GM12864 (cell line): ENCODE results near the gene CHPT1.
"Not testable (repeated sequence)": the region's sequence is repeated elsewhere in the genome, so short reads cannot be mapped to it uniquely, and the experiment has no call there.

Experiments
- DNase-seq: peaks from one replicate; pipeline ENCODE4 v3.0.0-alpha.2; 2011; ENCODE audit warnings: low read depth
- H3K4me3 ChIP-seq: 2 replicates; pipeline ENCODE4 v1.5.1; 2011; ENCODE audit warnings: mild to moderate bottlenecking, low read depth, low read length, control low read depth
- TF ChIP-seq, protein P1 (sequence below): IDR thresholded peaks from 2 replicates; pipeline ENCODE4 v1.5.1; 2011; ENCODE audit warnings: low read depth, mild to moderate bottlenecking, moderate library complexity, low read length, control low read depth, inconsistent platforms; ENCODE audit errors: missing control alignments

Gene CHPT1

DNA sequence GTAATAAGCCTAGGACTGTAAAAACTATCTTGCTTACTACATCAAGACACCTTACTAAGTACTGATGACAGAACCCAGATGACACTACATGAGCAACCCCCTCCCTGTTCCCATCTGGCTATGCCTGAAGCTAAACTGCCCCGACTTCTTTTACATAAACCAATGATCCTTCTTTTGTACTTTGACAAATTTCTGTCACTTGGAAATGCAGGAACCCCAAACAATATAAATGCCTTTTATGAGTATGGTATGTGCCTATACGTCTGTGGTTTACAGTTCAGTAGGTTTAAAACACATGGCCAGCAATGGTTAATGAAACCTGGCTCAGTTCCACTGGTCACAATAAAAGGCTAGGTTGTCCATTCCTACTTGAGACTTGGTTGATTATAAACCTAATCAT is 35.7 kb downstream of the CHPT1 start:
- no peak for DNase-seq
- H3K4me3 ChIP-seq, result no peak overlapping the region
- TF ChIP-seq, protein P1, sequence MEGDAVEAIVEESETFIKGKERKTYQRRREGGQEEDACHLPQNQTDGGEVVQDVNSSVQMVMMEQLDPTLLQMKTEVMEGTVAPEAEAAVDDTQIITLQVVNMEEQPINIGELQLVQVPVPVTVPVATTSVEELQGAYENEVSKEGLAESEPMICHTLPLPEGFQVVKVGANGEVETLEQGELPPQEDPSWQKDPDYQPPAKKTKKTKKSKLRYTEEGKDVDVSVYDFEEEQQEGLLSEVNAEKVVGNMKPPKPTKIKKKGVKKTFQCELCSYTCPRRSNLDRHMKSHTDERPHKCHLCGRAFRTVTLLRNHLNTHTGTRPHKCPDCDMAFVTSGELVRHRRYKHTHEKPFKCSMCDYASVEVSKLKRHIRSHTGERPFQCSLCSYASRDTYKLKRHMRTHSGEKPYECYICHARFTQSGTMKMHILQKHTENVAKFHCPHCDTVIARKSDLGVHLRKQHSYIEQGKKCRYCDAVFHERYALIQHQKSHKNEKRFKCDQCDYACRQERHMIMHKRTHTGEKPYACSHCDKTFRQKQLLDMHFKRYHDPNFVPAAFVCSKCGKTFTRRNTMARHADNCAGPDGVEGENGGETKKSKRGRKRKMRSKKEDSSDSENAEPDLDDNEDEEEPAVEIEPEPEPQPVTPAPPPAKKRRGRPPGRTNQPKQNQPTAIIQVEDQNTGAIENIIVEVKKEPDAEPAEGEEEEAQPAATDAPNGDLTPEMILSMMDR, result no peak

DNA sequence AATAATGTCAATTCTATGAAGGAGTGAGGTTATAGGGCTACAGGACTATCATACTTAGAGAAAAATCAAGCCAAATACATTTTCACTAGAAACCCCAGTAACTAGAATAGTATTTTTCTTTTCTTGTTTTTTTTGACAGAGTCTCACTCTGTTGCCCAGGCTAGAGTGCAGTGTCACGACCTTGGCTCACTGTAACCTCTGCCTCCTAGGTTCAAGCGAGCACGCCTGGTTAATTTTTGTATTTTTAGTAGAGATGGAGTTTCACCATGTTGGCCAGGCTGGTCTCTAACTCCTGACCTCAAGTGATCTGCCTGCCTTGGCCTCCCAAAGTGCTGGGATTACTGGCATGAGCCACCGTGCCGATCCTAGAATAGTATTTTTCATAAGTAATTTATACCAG is 37.0 kb downstream of the CHPT1 start:
- DNase-seq, result not testable (repeated sequence)

DNA sequence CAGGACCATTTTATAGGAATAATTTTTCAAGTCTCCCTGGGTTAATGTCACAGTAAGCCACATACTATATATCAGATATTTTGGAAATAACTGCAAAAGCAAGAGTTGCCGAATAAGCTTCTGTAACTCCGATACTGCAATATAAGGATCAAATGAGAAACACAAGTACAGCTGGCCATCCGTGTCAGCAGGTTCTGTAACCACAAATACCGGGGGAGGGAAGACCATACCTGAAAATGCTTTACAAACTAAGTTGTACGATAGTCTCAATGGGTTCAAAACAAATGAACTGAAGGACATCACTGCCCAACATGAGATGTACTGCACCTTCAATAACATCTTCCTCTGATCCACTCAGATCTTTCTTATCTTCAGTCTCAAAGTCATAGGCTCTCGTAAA is 40.0 kb downstream of the CHPT1 start:
- H3K4me3 ChIP-seq, result no peak overlapping the region
- TF ChIP-seq, protein P1, result no peak
- no peak for DNase-seq

More for the DNA sequence above, 37.0 kb downstream of the CHPT1 start:
- not testable (repeated sequence) for H3K4me3 ChIP-seq

DNA sequence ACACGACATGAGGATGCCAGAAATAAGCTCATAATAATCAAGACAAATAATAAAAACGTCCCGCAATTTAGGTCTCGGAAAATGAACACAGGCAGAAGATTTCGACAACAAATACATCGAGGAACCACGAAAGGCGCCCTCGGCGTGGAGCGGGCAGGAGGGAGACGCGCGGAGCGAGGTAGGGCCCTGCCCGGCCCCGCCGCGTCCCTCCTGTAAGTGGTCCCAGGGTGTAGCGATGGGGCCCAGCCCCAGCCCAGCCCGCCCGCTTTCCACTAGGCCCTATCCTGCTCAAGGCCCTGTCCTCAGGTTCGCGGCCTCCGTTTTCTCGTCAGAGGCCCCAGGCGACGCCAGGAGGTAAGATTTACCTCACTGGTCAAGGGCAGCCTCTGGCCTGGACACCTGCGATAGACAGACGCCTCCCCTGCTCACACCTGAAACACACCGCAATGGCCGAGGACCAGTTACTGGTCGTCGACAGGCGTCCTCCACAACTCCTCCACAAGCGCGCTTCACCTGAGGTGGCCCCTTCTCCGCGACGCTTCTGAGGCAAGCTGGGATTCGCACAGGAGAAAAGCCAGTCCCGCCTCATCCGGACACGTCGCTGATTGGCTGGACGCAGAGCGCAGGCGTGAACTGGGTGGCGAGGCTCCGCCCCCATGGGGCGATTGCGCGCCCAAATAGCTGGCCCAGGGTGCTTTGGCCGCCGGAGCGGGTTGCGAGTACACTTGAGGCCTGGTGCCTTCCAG is 41.7 kb downstream of the CHPT1 start, which contains the start of gene SYCP3:
TSS of gene SYCP3 (minus strand) at position 543 of the 746 bp plus-strand sequence. CDS start 1,527 bp downstream, outside the sequence.
- TF ChIP-seq, protein P1, result no peak
- DNase-seq, result no peak
- no peak within 1 kb of the TSS for H3K4me3 ChIP-seq

DNA sequence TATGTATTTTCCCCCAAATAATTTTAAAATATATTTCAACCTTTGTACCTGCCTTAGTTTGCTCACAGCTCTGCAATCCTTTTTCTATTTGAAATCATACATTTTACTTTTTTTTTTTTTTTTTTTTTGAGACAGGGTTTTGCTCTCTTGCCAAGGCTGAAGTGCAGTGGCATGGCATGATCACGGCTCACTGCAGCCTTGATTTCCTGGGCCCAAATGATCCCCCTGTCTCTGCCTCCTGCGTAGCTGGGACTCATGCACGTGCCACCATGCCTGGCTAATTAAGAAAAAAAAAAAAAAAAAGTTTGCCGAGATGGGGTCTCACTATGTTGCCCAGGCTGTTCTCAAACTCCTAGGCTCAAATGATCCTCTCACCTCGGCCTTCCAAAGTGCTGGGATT is 43.1 kb downstream of the CHPT1 start:
- TF ChIP-seq, protein P1, result no peak
- no peak overlapping the region for H3K4me3 ChIP-seq
- DNase-seq, result no peak

DNA sequence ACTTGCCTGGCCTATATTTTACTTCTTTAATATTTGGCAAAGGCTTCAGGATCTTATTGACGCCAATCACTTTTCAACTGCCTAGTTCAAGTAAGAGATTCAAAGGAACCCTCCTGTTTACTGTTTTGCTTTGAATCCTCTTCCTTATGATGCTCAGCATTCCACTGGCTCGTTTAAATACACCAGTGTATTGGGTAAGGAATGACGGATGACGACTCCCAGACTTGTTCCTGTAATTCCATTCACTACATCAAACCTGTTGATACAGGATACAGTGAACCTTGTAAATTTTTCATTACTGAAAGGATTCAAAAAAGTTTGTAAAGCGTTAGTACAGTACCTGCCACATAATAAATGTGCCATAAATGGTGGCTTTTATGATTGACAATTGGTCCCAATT is 43.5 kb downstream of the CHPT1 start:
- H3K4me3 ChIP-seq, result no peak overlapping the region
- DNase-seq, result no peak
- TF ChIP-seq, protein P1, result no peak

DNA sequence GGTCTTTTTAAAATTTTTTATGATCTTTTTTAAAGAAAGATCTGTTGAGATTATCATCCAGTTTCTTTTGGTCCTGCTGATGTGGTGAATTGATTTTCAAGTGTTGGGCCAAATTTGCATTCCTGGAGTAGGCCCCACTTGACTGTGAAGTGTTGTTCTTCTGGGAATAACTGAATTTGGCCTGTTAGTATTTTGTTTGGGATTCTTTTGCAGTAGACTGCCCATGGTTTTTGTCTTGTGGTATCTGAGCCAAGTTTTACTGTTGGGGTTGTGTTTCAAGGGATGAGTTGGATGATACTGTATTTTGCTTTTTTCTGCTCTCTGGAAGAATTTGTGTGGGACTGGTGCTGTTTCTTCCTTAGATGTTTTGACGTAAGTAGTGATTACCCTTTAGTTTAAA is 45.8 kb downstream of the CHPT1 start:
- TF ChIP-seq, protein P1, result no peak
- DNase-seq, result no peak

More for the DNA sequence above, 45.8 kb downstream of the CHPT1 start:
- no peak overlapping the region for H3K4me3 ChIP-seq
